ENCODE results near the gene KIAA1671.

- TF ChIP-seq CTCF (IDR thresholded peaks at IDR 0.05) (no peak), EZH2 (IDR thresholded peaks at IDR 0.05; ENCODE audit: borderline replicate concordance, insufficient read depth, low read depth, low read length, poor library complexity, severe bottlenecking) (no peak)
Observed at GRCh38 chr22:24997023-24997422, 44.5 kb downstream of the KIAA1671 start.
